Thyroid gland (tissue), 4 donors: ENCODE data around the gene HTRA3. TPM values are rescaled to one million over a fixed set of nuclear protein-coding genes. Genes with fewer than 3 reads are reported as not detected.

Experiments
- DNase-seq, 2 donors: peaks; one replicate each; pipeline ENCODE4 v3.0.0-alpha.2; 2019
- H3K27ac ChIP-seq, 3 donors: fragments of 200-600 bp; sonication (generic); 1 replicate in 2 of 3; 2 replicates in 1 of 3; pipeline ENCODE4 v1.5.1; 2016 to 2019; ENCODE audit warnings: mild to moderate bottlenecking in 1 of 3, moderate library complexity in 1 of 3
- H3K27me3 ChIP-seq: fragments of 200-600 bp; sonication (generic); one replicate; pipeline ENCODE4 v1.5.1; 2019
- H3K36me3 ChIP-seq, 2 donors: fragments of 200-600 bp; sonication (generic); one replicate each; pipeline ENCODE4 v1.5.1; 2016 to 2019
- H3K4me1 ChIP-seq, 2 donors: fragments of 200-600 bp; sonication (generic); one replicate each; pipeline ENCODE4 v1.5.1; 2017 to 2019
- H3K4me3 ChIP-seq, 3 donors: fragments of 200-600 bp; sonication (generic); replicated peaks in 1 of 3; 1 replicate in 2 of 3; 2 replicates in 1 of 3; pipeline ENCODE4 v1.5.1; 2016; ENCODE audit warnings: mild to moderate bottlenecking in 1 of 3
- H3K9me3 ChIP-seq: fragments of 200-600 bp; sonication (generic); one replicate; pipeline ENCODE4 v1.5.1; 2017
- POLR2A ChIP-seq, 2 donors: fragments of 450-650 bp; IDR thresholded peaks; one replicate each; pipeline ENCODE4 v1.6.1; 2017; ENCODE audit warnings: antibody characterized with exemption in 2 of 2, mild to moderate bottlenecking in 2 of 2, moderate library complexity in 1 of 2
- WGBS, 2 donors: methylation state at CpG; one replicate each; pipeline ENCODE4 v1.1.5; 2017; 5-methylcytosine and 5-hydroxymethylcytosine counted together
- intact Hi-C: fragments of 100-400 bp; cut with DNase I; formaldehyde crosslinking; loops from one replicate; pipeline ENCODE4 v1.15.1; 2023
- total RNA-seq, 4 donors: library from RNA; depleted of rRNA; stranded (reverse); fragments of >200 nt; gene quantifications; one replicate each; pipeline ENCODE4 v1.2.3, GENCODE V29; 2016
- TF ChIP-seq, protein P1 (sequence below), 6 experiments: fragments of 200-600 bp in 3 of 6; fragments of 450-650 bp in 3 of 6; sonication (generic) in 3 of 6; IDR thresholded peaks; one replicate each; pipeline ENCODE4 v1.5.1; 2016 to 2019; ENCODE audit warnings: antibody characterized with exemption in 6 of 6, mild to moderate bottlenecking in 2 of 6, inconsistent platforms in 1 of 6, moderate library complexity in 1 of 6

The HTRA3 gene
- total RNA-seq, 4 donors from 2014 or later: 6.9 to 38.3 (median 14.0) TPM

DNA sequence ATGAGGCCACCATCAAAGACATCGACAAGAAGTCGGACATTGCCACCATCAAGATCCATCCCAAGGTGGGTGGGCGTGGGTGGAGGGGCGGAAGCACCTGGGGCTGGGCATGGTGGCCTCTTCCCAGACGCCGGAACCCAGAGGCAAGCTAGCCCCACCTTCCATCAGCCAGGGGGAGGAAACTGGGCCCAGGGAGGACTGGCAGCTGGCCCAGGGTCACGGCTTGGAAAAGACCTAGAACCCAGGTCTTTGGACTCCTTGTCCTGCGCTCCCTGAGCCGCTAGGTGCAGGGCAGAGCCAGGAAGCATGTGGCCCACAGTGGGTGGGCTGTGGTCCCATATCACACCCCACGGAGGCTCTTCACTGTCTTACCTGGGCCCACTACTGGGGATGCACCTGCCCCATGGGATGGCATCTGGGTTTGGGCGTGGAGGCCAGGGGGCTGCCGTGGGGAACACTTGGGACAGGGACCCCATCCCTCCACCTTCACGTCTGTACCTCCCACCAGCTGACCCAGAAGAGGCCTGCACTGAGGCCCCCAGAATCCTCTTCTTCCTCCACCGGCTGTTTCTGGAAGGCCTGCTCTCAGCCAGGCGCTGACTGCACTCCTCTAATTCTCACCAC, 17.3 kb downstream of the HTRA3 start:
- no peak overlapping the region for H3K27ac ChIP-seq
- no peaks in the 10 kb centered on the region for H3K27me3 ChIP-seq
- no peaks in the 10 kb centered on the region for H3K4me1 ChIP-seq
- intact Hi-C loops: no loop called here
- H3K36me3 ChIP-seq: no peaks in the 10 kb centered on the region
- TF ChIP-seq, protein P1, sequence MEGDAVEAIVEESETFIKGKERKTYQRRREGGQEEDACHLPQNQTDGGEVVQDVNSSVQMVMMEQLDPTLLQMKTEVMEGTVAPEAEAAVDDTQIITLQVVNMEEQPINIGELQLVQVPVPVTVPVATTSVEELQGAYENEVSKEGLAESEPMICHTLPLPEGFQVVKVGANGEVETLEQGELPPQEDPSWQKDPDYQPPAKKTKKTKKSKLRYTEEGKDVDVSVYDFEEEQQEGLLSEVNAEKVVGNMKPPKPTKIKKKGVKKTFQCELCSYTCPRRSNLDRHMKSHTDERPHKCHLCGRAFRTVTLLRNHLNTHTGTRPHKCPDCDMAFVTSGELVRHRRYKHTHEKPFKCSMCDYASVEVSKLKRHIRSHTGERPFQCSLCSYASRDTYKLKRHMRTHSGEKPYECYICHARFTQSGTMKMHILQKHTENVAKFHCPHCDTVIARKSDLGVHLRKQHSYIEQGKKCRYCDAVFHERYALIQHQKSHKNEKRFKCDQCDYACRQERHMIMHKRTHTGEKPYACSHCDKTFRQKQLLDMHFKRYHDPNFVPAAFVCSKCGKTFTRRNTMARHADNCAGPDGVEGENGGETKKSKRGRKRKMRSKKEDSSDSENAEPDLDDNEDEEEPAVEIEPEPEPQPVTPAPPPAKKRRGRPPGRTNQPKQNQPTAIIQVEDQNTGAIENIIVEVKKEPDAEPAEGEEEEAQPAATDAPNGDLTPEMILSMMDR (IDR thresholded peaks at IDR 0.05): no peak
- no peak for TF ChIP-seq POLR2A (IDR thresholded peaks at IDR 0.05)
- no peak for DNase-seq
- H3K9me3 ChIP-seq: no peaks in the 10 kb centered on the region
- 93 to 95% methylated on average over 8 to 13 of the region's 15 CpGs for WGBS, 2 donors
- H3K4me3 ChIP-seq: no peak overlapping the region

GRCh38 chr4:8287343-8288280, 18.1 kb downstream of the HTRA3 start:
- DNase-seq: no peak
- no peak for TF ChIP-seq POLR2A (IDR thresholded peaks at IDR 0.05)
- TF ChIP-seq, protein P1 (IDR thresholded peaks at IDR 0.05): no peak
- Histone ChIP-seq H3K36me3 (no peaks in the 10 kb centered on the region), H3K4me3 (no peak overlapping the region), H3K9me3 (no peaks in the 10 kb centered on the region), H3K27me3 (no peaks in the 10 kb centered on the region), H3K27ac (no peak overlapping the region), H3K4me1 (no peaks in the 10 kb centered on the region)
- 90 to 91% methylated on average over 18 of the region's 18 CpGs for WGBS, 2 donors
- intact Hi-C loops: no loop called here

DNA sequence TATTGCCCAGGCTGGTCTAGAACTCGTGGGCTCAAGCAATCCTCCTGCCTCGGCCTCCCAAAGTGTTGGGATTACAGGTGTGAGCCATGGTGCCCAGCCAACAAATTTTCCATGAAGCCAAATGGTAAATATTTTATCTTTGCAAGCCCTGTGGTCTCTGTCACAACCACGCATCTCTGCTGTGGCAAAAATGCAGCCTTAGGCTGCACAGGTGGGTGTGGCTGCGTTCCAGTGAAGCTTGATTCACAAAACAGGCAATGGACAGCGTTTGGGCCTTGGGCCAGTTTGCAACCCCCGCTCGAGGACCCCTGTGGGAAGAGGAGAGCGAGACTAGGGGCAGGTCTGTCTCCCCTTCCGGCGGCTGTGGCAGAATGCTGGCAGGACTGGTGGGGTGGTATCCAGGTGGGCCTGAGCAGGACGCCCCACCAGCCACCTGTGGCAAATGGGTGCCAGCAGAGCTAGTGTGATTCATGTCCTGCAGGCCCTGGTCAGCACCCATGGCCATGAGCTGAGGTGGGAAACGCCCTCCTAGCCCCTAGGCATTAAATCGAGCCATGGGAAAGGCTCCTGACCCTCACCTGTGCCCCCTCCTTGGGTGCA, 19.7 kb downstream of the HTRA3 start:
- intact Hi-C loops: no loop called here
- H3K27ac ChIP-seq: no peak overlapping the region
- H3K4me3 ChIP-seq: no peak overlapping the region
- 80 to 95% methylated on average over 7 to 12 of the region's 13 CpGs for WGBS, 2 donors
- no peaks in the 10 kb centered on the region for H3K4me1 ChIP-seq
- no peaks in the 10 kb centered on the region for H3K9me3 ChIP-seq
- TF ChIP-seq, protein P1 (IDR thresholded peaks at IDR 0.05): no peak
- TF ChIP-seq POLR2A (IDR thresholded peaks at IDR 0.05): no peak
- H3K36me3 ChIP-seq: no peaks in the 10 kb centered on the region
- H3K27me3 ChIP-seq: no peaks in the 10 kb centered on the region
- DNase-seq: no peak

DNA sequence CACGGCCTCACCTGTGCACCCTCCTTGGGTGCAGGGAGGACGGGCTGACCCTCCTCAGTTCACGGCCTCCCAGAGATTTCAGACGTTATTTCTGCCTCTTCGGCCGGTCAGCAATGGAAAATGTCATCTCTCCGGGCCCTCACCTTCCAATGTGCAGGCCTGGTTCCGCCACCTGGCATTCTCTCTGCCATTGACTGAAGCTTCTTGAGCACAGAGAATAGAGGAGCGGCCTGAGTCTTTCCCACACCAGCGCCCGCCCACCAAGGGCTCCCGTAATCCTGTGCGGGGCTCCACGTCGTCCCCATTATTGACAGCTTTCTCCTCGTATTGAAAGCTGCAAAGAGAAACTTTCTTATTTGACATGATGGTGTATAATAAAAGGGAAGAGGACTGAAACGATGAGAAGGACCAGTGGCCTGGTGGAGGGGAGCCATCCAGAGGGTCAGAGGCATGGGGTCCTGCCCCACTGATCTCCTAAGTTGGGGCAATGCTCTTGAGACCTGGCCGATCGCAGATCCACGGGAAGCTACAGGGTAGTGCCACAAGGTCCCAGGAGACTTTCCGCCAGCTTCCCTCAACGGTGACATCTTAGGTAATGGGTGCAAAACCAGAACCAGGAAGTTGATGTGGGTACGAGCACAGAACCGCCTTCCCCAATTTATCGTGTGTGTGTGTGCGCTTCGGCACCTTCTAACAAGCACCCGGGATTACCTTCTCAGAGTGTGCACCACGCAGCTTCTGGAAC, 20.6 kb downstream of the HTRA3 start:
- TF ChIP-seq, protein P1 (IDR thresholded peaks at IDR 0.05): no peak
- no peak for TF ChIP-seq POLR2A (IDR thresholded peaks at IDR 0.05)
- H3K36me3 ChIP-seq: no peaks in the 10 kb centered on the region
- DNase-seq: no peak
- no peaks in the 10 kb centered on the region for H3K27me3 ChIP-seq
- no peak overlapping the region for H3K4me3 ChIP-seq
- H3K27ac ChIP-seq: no peak overlapping the region
- H3K4me1 ChIP-seq: no peaks in the 10 kb centered on the region
- 90 to 95% methylated on average over 29 of the region's 29 CpGs for WGBS, 2 donors
- intact Hi-C loops: no loop called here
- no peaks in the 10 kb centered on the region for H3K9me3 ChIP-seq
